Activated T-helper 2 cell treated with anti-CD3 and anti-CD28 coated beads, Interferon-gamma antibody, Interleukin-2, Interleukin-4, amounts not matched to agents 10 μg/mL and 5 μg/mL and 100 μg/mL, durations not matched to agents 14 hours and 24 hours and 36 hours (primary cell): ENCODE data around the gene MYB. TPM values are rescaled to one million over a fixed set of nuclear protein-coding genes. Genes with fewer than 3 reads are reported as not detected.
"Not testable (repeated sequence)": the region's sequence is repeated elsewhere in the genome, so short reads cannot be mapped to it uniquely, and the experiment has no call there.

Experiments used
- DNase-seq: peaks from one replicate; pipeline ENCODE4 v3.0.0; 2021; ENCODE audit warnings: low spot score
- H3K27ac Mint-ChIP-seq: one replicate; pipeline ENCODE4 v1.8.0; 2021; ENCODE audit warnings: mixed read lengths
- H3K27me3 Mint-ChIP-seq: one replicate; pipeline ENCODE4 v1.8.0; 2021; ENCODE audit warnings: low read depth, mixed read lengths
- H3K36me3 Mint-ChIP-seq: one replicate; pipeline ENCODE4 v1.8.0; 2021; ENCODE audit warnings: low read depth, mixed read lengths
- H3K4me1 Mint-ChIP-seq: one replicate; pipeline ENCODE4 v1.8.0; 2021; ENCODE audit warnings: low read depth, mixed read lengths
- H3K4me3 Mint-ChIP-seq: one replicate; pipeline ENCODE4 v1.8.0; 2021; ENCODE audit warnings: low read depth, mild to moderate bottlenecking, moderate library complexity, mixed read lengths
- H3K9me3 Mint-ChIP-seq: one replicate; pipeline ENCODE4 v1.8.0; 2021; ENCODE audit warnings: mixed read lengths
- intact Hi-C: fragments of 100-400 bp; cut with micrococcal nuclease; formaldehyde crosslinking; loops from one replicate; pipeline ENCODE4 v1.15.1; 2023
- total RNA-seq: library from RNA; stranded (reverse); gene quantifications from 2 replicates; pipeline ENCODE4 v1.2.3, GENCODE V29; 2022

Gene MYB
- total RNA-seq, 1 donor from 2014 or later, result 82.5 TPM

DNA sequence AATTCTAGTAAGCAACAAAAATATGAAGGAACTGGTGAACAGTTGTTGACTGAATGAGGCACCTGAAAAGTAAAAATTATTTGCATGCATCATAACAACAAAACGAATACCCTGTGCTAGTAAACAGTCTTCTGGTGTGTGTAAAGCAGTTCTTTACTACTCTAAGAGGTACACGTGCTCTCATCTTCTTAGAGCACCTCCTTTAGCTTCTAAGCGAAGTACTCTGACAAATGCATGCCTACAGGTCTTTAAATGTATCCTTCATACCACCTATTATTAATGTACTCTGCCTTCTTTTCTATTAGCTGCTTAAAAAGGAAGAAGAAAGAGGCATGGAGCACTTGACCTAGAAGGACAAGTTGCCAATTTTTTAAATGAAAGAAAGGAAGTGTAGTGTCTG lies 32.2 kb upstream of the MYB start:
- Mint-ChIP-seq H3K4me3 (no peak overlapping the region), H3K27me3 (no peaks in the 10 kb centered on the region), H3K27ac (peak overlapping the region; percentile 75), H3K9me3 (peaks cover 26% of the 10 kb centered on the region), H3K36me3 (peaks cover 41% of the 10 kb centered on the region), H3K4me1 (peaks cover 53% of the 10 kb centered on the region)
- intact Hi-C loops, result loop anchor here (5.0 kb wide), 2 partner anchors 273 to 288 kb away; no protein-coding TSS in a partner anchor
- DNase-seq, result no peak

- intact Hi-C loops, result loop anchor here (5.0 kb wide), 2 partner anchors 273 to 288 kb away; no protein-coding TSS in a partner anchor
- Mint-ChIP-seq H3K9me3 (peaks cover 30% of the 10 kb centered on the region), H3K36me3 (peaks cover 45% of the 10 kb centered on the region), H3K4me1 (peaks cover 49% of the 10 kb centered on the region), H3K27me3 (no peaks in the 10 kb centered on the region), H3K27ac (peak overlapping the region; percentile 75), H3K4me3 (no peak overlapping the region)
- DNase-seq, result no peak
Observed at GRCh38 chr6:135149376-135149775, 31.7 kb upstream of the MYB start.

DNA sequence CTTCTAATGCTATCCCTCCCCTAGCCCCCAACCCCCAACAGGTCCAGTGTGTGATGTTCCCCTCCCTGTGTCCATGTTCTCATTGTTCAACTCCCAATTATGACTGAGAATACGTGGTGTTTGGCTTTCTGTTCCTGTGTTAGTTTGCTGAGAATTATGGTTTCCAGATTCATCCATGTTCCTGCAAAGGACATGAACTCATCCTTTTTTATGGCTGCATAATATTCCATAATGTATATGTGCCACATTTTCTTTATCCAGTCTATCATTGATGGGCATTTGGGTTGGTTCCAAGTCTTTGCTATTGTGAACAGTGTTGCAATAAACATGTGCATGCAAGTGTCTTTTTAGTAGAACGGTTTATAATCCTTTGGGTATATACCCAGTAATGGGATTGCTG lies 30.6 kb upstream of the MYB start:
- H3K4me3 Mint-ChIP-seq, DNase-seq, H3K27ac Mint-ChIP-seq, H3K27me3 Mint-ChIP-seq, intact Hi-C loops: not testable (repeated sequence)
- peaks cover 41% of the 10 kb centered on the region for H3K4me1 Mint-ChIP-seq
- H3K9me3 Mint-ChIP-seq, result peaks cover 40% of the 10 kb centered on the region
- peaks cover 55% of the 10 kb centered on the region for H3K36me3 Mint-ChIP-seq

DNA sequence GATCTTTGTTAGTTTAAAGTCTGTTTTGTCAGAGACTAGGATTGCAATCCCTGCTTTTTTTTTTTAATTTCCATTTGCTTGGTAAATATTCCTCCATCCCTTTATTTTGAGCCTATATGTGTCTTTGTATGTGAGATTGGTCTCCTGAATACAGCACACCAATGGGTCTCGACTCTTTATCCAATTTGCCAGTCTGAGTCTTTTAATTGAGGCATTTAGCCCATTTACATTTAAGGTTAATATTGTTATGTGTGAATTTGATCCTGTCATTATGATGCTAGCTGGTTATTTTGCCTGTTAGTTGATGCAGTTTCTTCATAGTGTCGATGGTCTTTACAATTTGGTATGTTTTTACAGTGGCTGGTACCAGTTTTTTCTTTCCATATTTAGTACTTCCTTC lies 27.0 kb upstream of the MYB start:
- DNase-seq, H3K27ac Mint-ChIP-seq, H3K27me3 Mint-ChIP-seq, intact Hi-C loops, H3K4me3 Mint-ChIP-seq: not testable (repeated sequence)
- H3K36me3 Mint-ChIP-seq, result peaks cover 46% of the 10 kb centered on the region
- peaks cover 27% of the 10 kb centered on the region for H3K4me1 Mint-ChIP-seq
- peaks cover 41% of the 10 kb centered on the region for H3K9me3 Mint-ChIP-seq

- DNase-seq, result no peak
- peaks cover 19% of the 10 kb centered on the region for H3K36me3 Mint-ChIP-seq
- no peak overlapping the region for H3K27ac Mint-ChIP-seq
- H3K4me3 Mint-ChIP-seq, result no peak overlapping the region
- peaks cover 55% of the 10 kb centered on the region for H3K4me1 Mint-ChIP-seq
- H3K27me3 Mint-ChIP-seq, result no peaks in the 10 kb centered on the region
- peaks cover 20% of the 10 kb centered on the region for H3K9me3 Mint-ChIP-seq
- intact Hi-C loops, result no loop called here
Observed at GRCh38 chr6:135158397-135158796, 22.7 kb upstream of the MYB start.

DNA sequence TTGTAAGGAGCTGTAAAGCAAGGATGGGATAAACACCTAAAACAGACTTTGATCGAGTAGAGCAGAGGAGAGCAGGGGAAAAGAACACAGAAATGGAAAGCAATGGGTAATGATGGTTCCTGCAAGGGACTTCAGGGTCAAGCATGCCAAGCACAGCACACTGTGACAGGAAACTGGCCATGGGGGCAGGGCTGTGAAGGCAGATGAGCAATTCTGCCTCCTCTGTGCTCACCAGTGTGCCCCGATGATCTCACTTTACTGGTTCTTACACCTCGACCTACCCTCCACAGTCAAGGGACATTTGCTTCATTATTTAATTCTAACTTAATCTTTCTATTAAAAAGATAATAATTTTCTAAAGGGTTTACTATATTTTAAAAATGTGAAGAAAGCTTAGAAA lies 21.6 kb upstream of the MYB start:
- Mint-ChIP-seq H3K4me3 (no peak overlapping the region), H3K27ac (peak overlapping the region; percentile 42), H3K36me3 (peaks cover 9% of the 10 kb centered on the region), H3K27me3 (no peaks in the 10 kb centered on the region), H3K4me1 (peaks cover 58% of the 10 kb centered on the region), H3K9me3 (peaks cover 11% of the 10 kb centered on the region)
- no peak for DNase-seq
- intact Hi-C loops, result no loop called here

DNA sequence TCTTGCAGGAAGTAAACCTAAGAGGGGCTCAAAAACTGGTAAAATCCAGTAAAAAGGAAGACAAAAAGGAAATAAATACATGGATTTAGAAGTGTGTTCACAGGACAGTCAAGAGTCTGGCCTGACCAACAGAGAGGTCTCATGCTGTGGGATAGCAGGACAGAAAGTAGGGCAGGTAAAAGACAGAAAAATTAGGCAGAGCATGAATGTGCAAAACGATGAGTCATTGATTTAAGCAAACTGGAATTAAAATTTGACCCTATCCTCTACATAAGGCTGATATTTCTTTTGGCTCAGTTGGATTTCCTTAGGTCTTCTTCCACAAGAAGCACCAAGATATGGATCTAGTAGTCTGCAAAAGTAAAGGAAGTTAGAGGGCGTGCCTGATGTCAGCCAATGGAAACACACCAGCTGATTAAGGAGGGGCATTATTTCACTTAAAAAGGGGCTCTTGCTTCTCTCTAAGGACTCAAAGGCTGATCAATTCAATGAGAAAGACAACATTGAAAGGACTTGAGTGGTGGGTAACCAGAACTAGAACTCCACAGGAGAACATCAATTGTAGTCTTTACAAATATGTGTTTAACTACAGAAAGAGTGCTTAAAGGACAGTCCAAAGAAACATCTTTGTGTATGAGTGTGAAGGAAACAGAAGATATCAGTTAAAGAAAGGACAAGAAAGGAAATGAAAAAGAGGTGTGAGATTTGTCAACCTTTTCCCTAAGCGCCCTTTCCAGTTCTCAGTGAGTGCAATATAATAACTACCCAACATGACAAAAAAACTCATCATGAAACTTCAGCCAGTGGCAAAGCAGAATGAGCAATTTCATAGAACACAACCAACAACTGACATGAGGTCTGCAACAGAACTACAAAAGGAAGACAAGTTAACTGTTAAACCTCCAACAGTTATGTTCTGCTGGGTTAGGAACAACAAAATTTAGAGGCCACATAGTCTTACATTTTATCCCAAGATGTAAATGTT lies 19.4 kb upstream of the MYB start:
- no peak for DNase-seq
- Mint-ChIP-seq H3K9me3 (no peaks in the 10 kb centered on the region), H3K27me3 (no peaks in the 10 kb centered on the region), H3K27ac (peak overlapping the region; percentile 98), H3K36me3 (no peaks in the 10 kb centered on the region), H3K4me3 (peak overlapping the region; percentile 45), H3K4me1 (peaks cover 71% of the 10 kb centered on the region)
- intact Hi-C loops, result loop anchor here (1.0 kb wide), 3 partner anchors 9 to 72 kb away; no protein-coding TSS in a partner anchor

DNA sequence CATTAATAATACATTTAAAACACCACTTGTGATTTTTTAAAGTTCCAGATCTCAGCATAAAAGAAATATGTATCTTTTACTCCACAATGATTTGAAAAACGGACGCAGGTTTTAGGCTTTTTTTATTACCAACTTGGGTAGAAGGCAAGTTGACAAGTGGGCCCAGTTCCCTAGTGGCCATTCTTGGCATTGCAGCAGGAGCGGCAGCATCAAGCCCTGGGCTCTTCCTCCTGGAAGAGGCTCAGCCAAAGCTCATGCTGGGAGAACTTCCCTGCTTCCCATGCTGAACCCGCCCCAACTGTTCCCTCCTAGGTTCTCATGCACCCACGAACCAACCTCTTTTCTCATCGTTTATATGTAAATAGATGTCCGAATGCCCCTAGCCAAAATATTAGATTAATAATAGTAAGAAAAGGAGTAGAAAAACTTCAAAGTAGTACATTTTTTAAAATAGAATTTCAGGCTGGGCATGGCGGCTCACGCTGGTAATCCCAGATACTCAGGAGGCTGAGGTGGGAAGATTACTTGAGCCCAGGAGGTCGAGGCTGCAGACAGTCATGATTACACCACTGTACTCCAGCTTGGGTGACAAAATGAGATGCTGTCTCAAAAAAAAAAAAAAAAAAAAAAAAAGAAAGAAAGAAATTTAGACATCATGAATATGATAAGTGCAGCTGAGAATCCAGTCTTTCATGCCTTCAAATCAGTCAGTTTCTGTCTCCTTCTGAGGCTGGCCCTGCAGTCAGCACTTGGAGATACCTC lies 18.2 kb upstream of the MYB start:
- Mint-ChIP-seq H3K4me3 (peak overlapping the region; percentile 31), H3K27ac (peak overlapping the region; percentile 98), H3K4me1 (peaks cover 66% of the 10 kb centered on the region), H3K9me3 (no peaks in the 10 kb centered on the region), H3K36me3 (no peaks in the 10 kb centered on the region), H3K27me3 (no peaks in the 10 kb centered on the region)
- intact Hi-C loops, result loop anchor here (1.0 kb wide), 5 partner anchors 7 to 74 kb away; no protein-coding TSS in a partner anchor
- no peak for DNase-seq

DNA sequence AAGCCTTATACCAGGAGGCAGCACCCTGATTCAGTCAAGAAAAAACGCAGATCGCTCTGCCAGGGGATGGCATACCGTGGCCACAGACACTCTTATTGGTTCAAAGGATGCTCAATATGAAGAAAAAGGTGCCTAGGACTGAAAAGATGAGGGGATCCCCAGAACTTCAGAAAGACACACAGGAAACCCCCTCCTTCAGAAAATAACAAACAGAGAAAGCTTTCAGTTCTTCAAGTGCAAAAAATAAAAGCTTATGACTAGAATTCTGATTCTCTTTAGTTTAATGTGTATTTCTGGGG lies 17.7 kb upstream of the MYB start:
- no peaks in the 10 kb centered on the region for H3K9me3 Mint-ChIP-seq
- peak overlapping the region; percentile 98 for H3K27ac Mint-ChIP-seq
- intact Hi-C loops, result loop anchor here (1.0 kb wide), 2 partner anchors 18 to 49 kb away; no protein-coding TSS in a partner anchor
- no peaks in the 10 kb centered on the region for H3K27me3 Mint-ChIP-seq
- peaks cover 4% of the 10 kb centered on the region for H3K36me3 Mint-ChIP-seq
- DNase-seq, result peak; percentile 57
- peaks cover 66% of the 10 kb centered on the region for H3K4me1 Mint-ChIP-seq
- H3K4me3 Mint-ChIP-seq, result peak overlapping the region; percentile 27

- intact Hi-C loops, H3K9me3 Mint-ChIP-seq, DNase-seq, H3K36me3 Mint-ChIP-seq, H3K4me3 Mint-ChIP-seq, H3K27me3 Mint-ChIP-seq: not testable (repeated sequence)
- peaks cover 60% of the 10 kb centered on the region for H3K4me1 Mint-ChIP-seq
- H3K27ac Mint-ChIP-seq, result peak overlapping the region; percentile 16
Observed at GRCh38 chr6:135164387-135164786, 16.7 kb upstream of the MYB start.

DNA sequence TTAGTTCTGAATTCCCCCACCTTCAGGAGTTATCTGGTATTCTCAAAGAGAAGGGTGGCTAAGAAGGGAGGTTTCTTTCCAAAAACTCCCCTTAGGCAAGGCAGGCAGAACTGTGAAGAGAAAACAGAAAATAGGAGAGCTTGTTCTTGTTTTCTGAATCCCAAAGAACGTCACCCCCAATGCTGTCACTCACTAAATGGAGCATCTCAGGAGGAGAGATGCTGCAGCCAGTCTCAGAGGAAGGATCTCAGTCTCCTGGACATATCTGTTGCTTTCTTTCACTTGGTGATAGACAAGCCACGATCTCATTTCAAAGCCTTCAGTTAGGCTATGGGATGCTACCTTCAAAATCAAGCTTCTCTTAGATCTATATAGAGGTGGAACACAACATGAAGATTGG lies 16.1 kb upstream of the MYB start:
- Mint-ChIP-seq H3K4me3 (peak overlapping the region; percentile 34), H3K27me3 (no peaks in the 10 kb centered on the region), H3K36me3 (peaks cover 6% of the 10 kb centered on the region), H3K27ac (peak overlapping the region; percentile 46), H3K9me3 (no peaks in the 10 kb centered on the region), H3K4me1 (peaks cover 60% of the 10 kb centered on the region)
- no peak for DNase-seq
- intact Hi-C loops, result no loop called here

GRCh38 chr6:135166515-135166914 lies 14.6 kb upstream of the MYB start:
- no peaks in the 10 kb centered on the region for H3K27me3 Mint-ChIP-seq
- H3K9me3 Mint-ChIP-seq, result no peaks in the 10 kb centered on the region
- H3K4me3 Mint-ChIP-seq, result no peak overlapping the region
- DNase-seq, result no peak
- H3K4me1 Mint-ChIP-seq, result peaks cover 59% of the 10 kb centered on the region
- H3K36me3 Mint-ChIP-seq, result peaks cover 6% of the 10 kb centered on the region
- no peak overlapping the region for H3K27ac Mint-ChIP-seq
- intact Hi-C loops, result no loop called here

- Mint-ChIP-seq H3K4me3 (no peak overlapping the region), H3K9me3 (no peaks in the 10 kb centered on the region), H3K27ac (no peak overlapping the region), H3K36me3 (peaks cover 6% of the 10 kb centered on the region), H3K27me3 (no peaks in the 10 kb centered on the region), H3K4me1 (peaks cover 50% of the 10 kb centered on the region)
- DNase-seq, result no peak
- intact Hi-C loops, result no loop called here
Observed at GRCh38 chr6:135167617-135168016, 13.5 kb upstream of the MYB start.
